HG03175 (cell line): ENCODE data around the gene COX10.
"Not testable (repeated sequence)": the region's sequence is repeated elsewhere in the genome, so short reads cannot be mapped to it uniquely, and the experiment has no call there.

Experiments used
- ATAC-seq: cut with Tn5 transposase; IDR thresholded peaks from one replicate; pipeline ENCODE4 v1.9.1; 2021; ENCODE audit warnings: mild to moderate bottlenecking, moderate library complexity; ENCODE audit not compliant: unreplicated experiment

COX10 gene

GRCh38 chr17:14169287-14169686, 100.0 kb downstream of the COX10 start:
- no peak for ATAC-seq

DNA sequence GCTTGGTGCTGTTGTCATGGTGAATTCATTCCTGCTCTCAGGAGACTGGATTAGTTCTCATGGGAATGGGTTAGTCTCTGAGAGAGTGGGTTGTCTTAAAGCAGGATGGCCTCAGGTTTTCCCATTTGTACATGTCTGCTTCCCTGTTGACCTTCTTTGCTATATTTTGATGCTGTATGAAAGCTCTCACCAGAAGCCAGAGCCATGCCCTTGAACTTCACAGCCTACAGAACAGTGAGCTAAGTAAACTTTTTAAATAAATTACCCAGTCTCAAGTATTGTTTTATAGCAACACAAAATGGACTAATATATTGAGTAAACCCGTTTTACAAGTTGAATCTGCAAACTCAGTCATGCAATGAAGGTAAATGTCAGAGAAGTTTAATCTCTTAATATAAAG, 100.6 kb downstream of the COX10 start:
- ATAC-seq: no peak

- ATAC-seq: not testable (repeated sequence)
These were observed 107.7 kb downstream of the COX10 start for GRCh38 chr17:14176989-14177388.

DNA sequence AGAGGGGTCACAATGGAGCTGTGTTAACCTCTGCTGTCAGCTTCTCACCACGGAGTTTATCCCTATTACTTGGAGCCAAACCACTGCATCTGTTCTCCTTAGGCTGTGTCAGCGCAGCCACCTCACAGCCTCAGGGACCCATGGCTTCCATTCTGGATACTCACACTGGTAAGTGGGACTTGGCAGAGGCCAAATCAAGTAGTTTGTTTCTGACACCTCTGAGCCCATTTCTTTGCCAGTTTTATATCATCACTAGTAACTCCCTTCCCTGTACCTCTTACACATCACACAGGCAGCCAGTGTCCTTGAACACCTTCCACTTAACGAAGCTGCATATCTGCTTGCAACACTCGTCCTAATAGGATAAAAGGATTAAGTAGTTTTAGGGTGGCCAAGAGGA, 108.5 kb downstream of the COX10 start:
- ATAC-seq: not testable (repeated sequence)

GRCh38 chr17:14179951-14180350, 110.6 kb downstream of the COX10 start:
- not testable (repeated sequence) for ATAC-seq

- not testable (repeated sequence) for ATAC-seq
These were observed 112.8 kb downstream of the COX10 start for GRCh38 chr17:14182084-14182483.

- not testable (repeated sequence) for ATAC-seq
These were observed 115.2 kb downstream of the COX10 start for GRCh38 chr17:14184536-14184935.

GRCh38 chr17:14186443-14186842, 117.1 kb downstream of the COX10 start:
- not testable (repeated sequence) for ATAC-seq

DNA sequence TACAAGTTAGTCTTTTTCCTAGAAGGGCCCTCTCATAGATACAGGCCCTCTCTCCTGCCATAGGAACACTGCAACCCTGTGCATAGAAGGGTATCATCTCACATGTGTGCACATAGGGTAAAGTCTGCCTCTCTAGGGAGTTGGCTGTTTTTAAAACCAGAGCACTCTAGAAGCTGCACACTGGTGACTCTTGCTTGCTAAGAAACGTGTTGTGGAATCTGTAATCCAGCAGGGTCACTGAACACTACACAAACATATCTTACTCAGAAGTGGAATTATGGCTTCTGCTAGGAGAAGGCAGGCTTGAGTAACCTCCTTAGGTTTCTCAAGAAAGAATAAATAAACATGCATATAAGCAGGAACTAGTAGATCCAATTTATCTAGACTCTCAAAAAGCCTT, 121.5 kb downstream of the COX10 start:
- not testable (repeated sequence) for ATAC-seq

DNA sequence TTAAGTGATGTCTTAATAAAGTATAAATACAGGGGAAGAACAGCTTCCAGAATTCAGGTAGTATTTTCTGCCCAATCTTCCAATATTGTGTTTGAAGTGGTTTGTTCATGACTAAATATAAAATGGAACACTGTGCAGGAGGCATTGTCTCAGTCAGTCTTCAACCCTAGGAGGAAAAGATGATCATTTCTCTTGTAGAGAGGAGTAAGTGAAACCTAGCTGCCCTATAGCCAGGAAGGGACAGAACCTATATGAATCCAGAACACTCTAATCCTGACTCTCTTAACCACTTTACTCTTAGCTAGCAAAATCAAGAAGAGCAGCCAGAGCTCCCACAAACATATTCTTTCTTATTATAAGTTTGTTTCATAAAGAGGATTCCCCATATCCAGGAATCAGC, 122.2 kb downstream of the COX10 start:
- not testable (repeated sequence) for ATAC-seq

DNA sequence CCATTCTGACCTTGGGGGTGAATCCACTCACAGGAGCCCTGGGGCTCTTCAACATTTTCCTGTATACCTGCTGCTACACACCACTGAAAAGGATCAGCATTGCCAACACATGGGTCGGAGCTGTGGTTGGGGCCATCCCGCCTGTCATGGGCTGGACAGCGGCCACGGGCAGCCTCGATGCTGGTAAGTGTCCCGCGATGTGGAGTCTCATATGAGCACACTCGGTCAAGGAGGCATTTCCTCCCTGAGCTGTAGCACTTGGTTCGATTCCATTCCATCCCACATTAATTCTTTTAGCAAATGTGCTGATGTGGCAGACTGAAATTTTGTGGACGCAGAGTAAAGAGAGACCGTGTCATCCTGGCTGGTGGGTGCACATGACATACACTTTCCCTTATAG, 122.7 kb downstream of the COX10 start:
- ATAC-seq: not testable (repeated sequence)

GRCh38 chr17:14192636-14193344, 123.5 kb downstream of the COX10 start:
- ATAC-seq: peak; percentile 61

GRCh38 chr17:14196377-14196997, 127.2 kb downstream of the COX10 start:
- ATAC-seq: peak; percentile 52

GRCh38 chr17:14197057-14197456, 127.8 kb downstream of the COX10 start:
- no peak for ATAC-seq

GRCh38 chr17:14197586-14197985, 128.3 kb downstream of the COX10 start:
- ATAC-seq: no peak

DNA sequence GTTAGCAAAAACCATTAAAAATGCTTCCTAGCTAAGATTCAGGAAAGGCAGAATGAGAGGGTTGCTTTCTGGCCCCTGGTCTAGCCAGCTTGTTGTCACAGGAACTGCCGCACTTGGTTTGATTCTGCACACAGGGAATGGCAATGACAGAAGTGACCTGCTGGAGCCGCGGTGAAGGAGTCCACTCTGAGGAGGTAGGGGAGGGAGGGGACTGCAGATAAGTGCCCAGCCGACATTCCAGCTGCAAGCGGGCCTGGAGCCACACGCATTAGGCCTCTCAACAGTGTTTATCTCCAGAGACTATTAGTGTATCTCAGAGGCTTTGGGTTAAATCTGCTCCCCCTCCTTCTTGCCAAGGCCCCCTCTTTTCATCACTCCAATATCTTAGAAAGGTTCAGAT, 128.7 kb downstream of the COX10 start:
- ATAC-seq: no peak

DNA sequence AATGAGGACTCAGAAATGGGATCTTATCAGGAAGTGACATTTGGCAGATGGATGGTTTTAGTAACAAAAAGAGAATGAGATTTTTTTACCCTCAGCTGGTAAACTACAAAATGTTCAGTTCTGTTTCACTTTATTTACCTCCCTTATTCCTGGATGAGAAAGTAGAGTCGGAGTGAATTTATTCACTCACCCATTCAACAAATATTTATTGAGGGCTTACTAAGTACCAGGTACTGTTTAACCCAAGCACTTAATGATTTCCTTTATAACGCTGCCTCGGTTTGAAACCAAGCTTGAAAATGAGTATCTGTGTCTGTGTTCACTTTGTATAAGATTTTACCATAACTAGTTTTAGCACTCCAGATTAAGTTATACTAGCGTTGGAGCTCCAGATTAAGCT, 129.3 kb downstream of the COX10 start:
- ATAC-seq: no peak

DNA sequence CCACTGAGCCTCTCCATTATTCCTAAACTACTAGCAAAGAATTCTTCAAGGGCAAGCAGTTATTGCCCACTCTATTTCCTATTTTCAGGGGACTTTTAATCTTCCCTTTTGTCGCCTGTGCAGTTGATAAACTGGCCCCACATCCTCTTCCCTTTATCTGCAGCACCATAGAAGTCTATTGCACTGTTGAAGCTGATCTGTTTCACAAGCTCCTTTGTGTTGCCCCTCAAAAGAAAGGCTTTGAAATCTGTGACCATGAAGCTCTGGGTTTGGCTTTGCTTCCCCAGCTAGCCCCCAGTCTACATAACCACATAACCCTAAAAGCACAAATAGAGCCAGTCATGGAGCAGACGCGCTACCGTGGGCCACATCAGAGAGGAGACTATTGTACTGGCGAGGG, 130.3 kb downstream of the COX10 start:
- ATAC-seq: no peak

GRCh38 chr17:14200354-14200753, 131.1 kb downstream of the COX10 start:
- ATAC-seq: no peak

GRCh38 chr17:14201021-14201987, 132.0 kb downstream of the COX10 start:
- no peak for ATAC-seq

- no peak for ATAC-seq
These were observed 132.7 kb downstream of the COX10 start for GRCh38 chr17:14201988-14202380.
